C1 segment of cervical spinal cord (tissue), 14 donors: ENCODE results near the gene ISG15.

Source experiments
- DNase-seq, 14 donors: peaks; one replicate each; lab custom pipeline; 2025; lab: John Stamatoyannopoulos, UW

Gene ISG15

GRCh38 chr1:1059494-1060280 lies 46.4 kb downstream of the ISG15 start:
- peak in 8 of 14 donors; percentile 19 to 58 (median 26) for DNase-seq

GRCh38 chr1:1060281-1061000 lies 47.1 kb downstream of the ISG15 start:
- no peak for DNase-seq

GRCh38 chr1:1061682-1062345 lies 48.5 kb downstream of the ISG15 start:
- DNase-seq = no peak

- no peak for DNase-seq
Measured at GRCh38 chr1:1062348-1063163, 49.3 kb downstream of the ISG15 start.

- DNase-seq = peak in 2 of 14 donors; percentile 5 to 18
Measured at GRCh38 chr1:1063261-1063944, 50.1 kb downstream of the ISG15 start.
